Stimulated activated CD8-positive, alpha-beta memory T cell treated with anti-CD3 and anti-CD28 coated beads, Interleukin-12 subunit alpha, Interleukin-12 subunit beta, amount 100 ng/mL, for 4 hours (primary cell): ENCODE data around the gene ESYT3.
"Not testable (repeated sequence)": the region's sequence is repeated elsewhere in the genome, so short reads cannot be mapped to it uniquely, and the experiment has no call there.

Experiments
- DNase-seq: peaks from one replicate; pipeline ENCODE4 v3.0.0-alpha.2; 2020; ENCODE audit warnings: low read depth

ESYT3 gene

GRCh38 chr3:138493804-138494606 lies 59.6 kb downstream of the ESYT3 start:
- no peak for DNase-seq

GRCh38 chr3:138494607-138494929 lies 60.2 kb downstream of the ESYT3 start:
- DNase-seq = no peak

- DNase-seq = not testable (repeated sequence)
Observed at GRCh38 chr3:138495638-138496037, 61.2 kb downstream of the ESYT3 start.

- no peak for DNase-seq
Observed at GRCh38 chr3:138496436-138496835, 62.0 kb downstream of the ESYT3 start.

GRCh38 chr3:138497021-138497420 lies 62.6 kb downstream of the ESYT3 start:
- no peak for DNase-seq

- no peak for DNase-seq
Observed at GRCh38 chr3:138497851-138498250, 63.4 kb downstream of the ESYT3 start.

- no peak for DNase-seq
Observed at GRCh38 chr3:138498991-138499390, 64.6 kb downstream of the ESYT3 start.

- no peak for DNase-seq
Observed at GRCh38 chr3:138507524-138507923, 73.1 kb downstream of the ESYT3 start.

- DNase-seq = no peak
Observed at GRCh38 chr3:138509586-138509985, 75.2 kb downstream of the ESYT3 start.

GRCh38 chr3:138511945-138512344 lies 77.5 kb downstream of the ESYT3 start:
- DNase-seq = no peak

GRCh38 chr3:138513090-138513843 lies 78.9 kb downstream of the ESYT3 start:
- DNase-seq = no peak

GRCh38 chr3:138521445-138521844 lies 87.0 kb downstream of the ESYT3 start:
- not testable (repeated sequence) for DNase-seq
